K562 (cell line): ENCODE data around the gene PRRT1. TPM values are rescaled to one million over a fixed set of nuclear protein-coding genes. Genes with fewer than 3 reads are reported as not detected.

Experiments used
- ATF3 ChIP-seq, 2 experiments: fragments of 450-650 bp in 1 of 2; sonication (generic) in 1 of 2; formaldehyde crosslinking in 1 of 2; IDR thresholded peaks in 1 of 2; conservative IDR thresholded peaks in 1 of 2; 2 replicates each; pipeline versions ENCODE4 v1.6.1 to v1.8.1; 2016 to 2023; ENCODE audit warnings: mild to moderate bottlenecking in 2 of 2, moderate library complexity in 2 of 2, inconsistent platforms in 1 of 2, missing genetic modification reagents in 1 of 2
- DLX4 ChIP-seq: fragments of 250-450 bp; sonication (Bioruptor Pico); IDR thresholded peaks from 2 replicates; pipeline ENCODE4 v1.6.1; 2021; ENCODE audit warnings: mild to moderate bottlenecking
- E2F3 ChIP-seq: fragments of 250-450 bp; sonication (Bioruptor Pico); IDR thresholded peaks from 2 replicates; pipeline ENCODE4 v1.4.0; 2020; ENCODE audit warnings: mild to moderate bottlenecking
- ERF ChIP-seq: fragments of 450-650 bp; formaldehyde crosslinking; IDR thresholded peaks from 2 replicates; pipeline ENCODE4 v1.4.0; 2020; ENCODE audit warnings: mild to moderate bottlenecking, mixed read lengths
- ETS1 ChIP-seq: conservative IDR thresholded peaks from 2 replicates; pipeline ENCODE4 v1.6.1; 2011; ENCODE audit warnings: low read depth, mild to moderate bottlenecking, low read length; ENCODE audit not compliant: control insufficient read depth
- FIP1L1 ChIP-seq: fragments of 200-400 bp; formaldehyde crosslinking; IDR thresholded peaks from 2 replicates; pipeline ENCODE4 v1.6.1; 2018; ENCODE audit warnings: mild to moderate bottlenecking, low read depth, low read length; ENCODE audit not compliant: poor library complexity, severe bottlenecking
- FOXO4 ChIP-seq: fragments of 450-650 bp; formaldehyde crosslinking; IDR thresholded peaks from 2 replicates; pipeline ENCODE4 v1.4.0; 2020; ENCODE audit warnings: mild to moderate bottlenecking, moderate library complexity
- HDAC3 ChIP-seq: fragments of 450-650 bp; IDR thresholded peaks from 2 replicates; pipeline ENCODE4 v1.6.1; 2018; ENCODE audit warnings: borderline replicate concordance, mild to moderate bottlenecking, moderate library complexity; ENCODE audit not compliant: partially characterized antibody
- ZBTB5 ChIP-seq: fragments of 450-650 bp; IDR thresholded peaks from 2 replicates; pipeline ENCODE4 v1.6.1; 2017; ENCODE audit warnings: antibody characterized with exemption
- ZHX1 ChIP-seq: fragments of 150-350 bp; conservative IDR thresholded peaks from 2 replicates; pipeline ENCODE4 v1.6.1; 2014; ENCODE audit warnings: low read length
- ZNF12 ChIP-seq: sonication (generic); formaldehyde crosslinking; IDR thresholded peaks from 2 replicates; pipeline ENCODE4 v1.4.0; 2020; ENCODE audit warnings: mild to moderate bottlenecking, missing genetic modification reagents
- ZNF121 ChIP-seq: sonication (generic); formaldehyde crosslinking; conservative IDR thresholded peaks from 2 replicates; pipeline ENCODE4 v1.8.0; 2022; ENCODE audit warnings: missing genetic modification reagents
- ZNF253 ChIP-seq: fragments of 250-450 bp; sonication (Bioruptor Pico); conservative IDR thresholded peaks from 2 replicates; pipeline ENCODE4 v1.6.1; 2021; ENCODE audit warnings: mild to moderate bottlenecking
- ZNF589 ChIP-seq: fragments of 200-800 bp; sonication (Bioruptor generic); IDR thresholded peaks from 2 replicates; pipeline ENCODE4 v1.6.1; 2016; ENCODE audit warnings: low read depth, missing genetic modification characterization, missing compliant biosample characterization
- polyA plus RNA-seq, 8 experiments: library from polyadenylated mRNA; depleted of rRNA in 4 of 8; stranded (reverse) in 5 of 8; unstranded in 3 of 8; fragments of >200 nt; fragmentation: Nextera tagmentation in 2 of 8; fragmentation: Illumina TruSeq in 1 of 8; extraction: Ambion mirVana in 2 of 8; extraction: Trizol in 1 of 8; gene quantifications; 2 replicates each; pipeline versions ENCODE4 v1.2.1 to v1.2.3, GENCODE V29; 2011 to 2014; ENCODE audit warnings: inconsistent platforms in 1 of 8, missing spikeins in 1 of 8
- total RNA-seq, 7 experiments: library from RNA; depleted of rRNA in 6 of 7; stranded (reverse); fragments of >200 nt in 6 of 7; fragmentation: Illumina TruSeq in 2 of 7; extraction: Trizol in 2 of 7; gene quantifications; 2 replicates each; pipeline versions ENCODE4 v1.2.1 to v1.2.3, GENCODE V29; 2011 to 2021; ENCODE audit warnings: low replicate concordance in 1 of 7

Gene PRRT1
- total and polyA plus RNA-seq, 9 of the 15 experiments (the other 6 are each of a cell fraction or from before 2014, with no cell fraction given), result 0.14 to 3.5 (median 0.41) TPM

- peak; percentile 24; the same call in 1 of the 2 replicates for TF ChIP-seq ZNF589 (CRISPR knock-in tag)
- 0 out of 2 replicates have a peak, but pooled peaks have one; percentile 15 for TF ChIP-seq E2F3 (CRISPR knock-in tag)
- TF ChIP-seq DLX4, result no peak
- TF ChIP-seq ATF3 (IDR thresholded peaks at IDR 0.05), result no peak
- TF ChIP-seq ATF3 (CRISPR knock-in tag; conservative IDR thresholded peaks at IDR 0.05), result no peak
- no peak for TF ChIP-seq FOXO4 (CRISPR knock-in tag)
- TF ChIP-seq HDAC3, result no peak
- no peak for TF ChIP-seq ETS1
- TF ChIP-seq ERF (CRISPR knock-in tag), result no peak
- no peak for TF ChIP-seq ZHX1
- TF ChIP-seq ZNF253 (CRISPR knock-in tag), result no peak
- no peak for TF ChIP-seq ZNF121
- no peak for TF ChIP-seq FIP1L1
- 0 out of 2 replicates have a peak, but pooled peaks have one; percentile 60 for TF ChIP-seq ZNF12
- 0 out of 2 replicates have a peak, but pooled peaks have one; percentile 24 for TF ChIP-seq ZBTB5
Measured at GRCh38 chr6:32178547-32179440, 27.1 kb upstream of the PRRT1 start (continued).
